H9 (cell line): ENCODE data around the gene EPC1. TPM values are rescaled to one million over a fixed set of nuclear protein-coding genes. Genes with fewer than 3 reads are reported as not detected.

Experiments used
- DNase-seq: peaks from one replicate; pipeline ENCODE4 v3.0.0-alpha.2; 2017
- H2AFZ ChIP-seq: one replicate; pipeline ENCODE4 v1.6.1; 2013; ENCODE audit warnings: mild to moderate bottlenecking, low read length, control low read depth, moderate library complexity
- H2AK5ac ChIP-seq: 2 replicates; pipeline ENCODE4 v1.6.1; 2013; ENCODE audit warnings: low read length, control low read depth, mixed read lengths; ENCODE audit not compliant: insufficient read length
- H2BK120ac ChIP-seq: one replicate; pipeline ENCODE4 v1.6.1; 2013; ENCODE audit warnings: low read depth, mild to moderate bottlenecking, low read length, control low read depth, inconsistent platforms; ENCODE audit not compliant: poor library complexity, severe bottlenecking
- H2BK12ac ChIP-seq: 2 replicates; pipeline ENCODE4 v1.6.1; 2013; ENCODE audit warnings: low read length, control low read depth, mixed read lengths, low read depth; ENCODE audit not compliant: insufficient read length
- H2BK15ac ChIP-seq: 2 replicates; pipeline ENCODE4 v1.6.1; 2013; ENCODE audit warnings: low read depth, low read length, control low read depth
- H2BK20ac ChIP-seq: one replicate; pipeline ENCODE4 v1.6.1; 2013; ENCODE audit warnings: low read depth, mild to moderate bottlenecking, low read length, control low read depth, inconsistent platforms; ENCODE audit not compliant: poor library complexity, severe bottlenecking
- H2BK5ac ChIP-seq: 2 replicates; pipeline ENCODE4 v1.6.1; 2013; ENCODE audit warnings: low read length, control low read depth, mixed read lengths; ENCODE audit not compliant: insufficient read length
- H3K14ac ChIP-seq: 2 replicates; pipeline ENCODE4 v1.6.1; 2013; ENCODE audit warnings: low read length, control low read depth; ENCODE audit not compliant: insufficient read depth
- H3K18ac ChIP-seq: 2 replicates; pipeline ENCODE4 v1.6.1; 2013; ENCODE audit warnings: low read depth, mild to moderate bottlenecking, mixed read lengths, low read length, control low read depth; ENCODE audit not compliant: insufficient read length
- H3K23ac ChIP-seq: 2 replicates; pipeline ENCODE4 v1.6.1; 2013; ENCODE audit warnings: low read length, control low read depth, mixed read lengths, low read depth; ENCODE audit not compliant: insufficient read length
- H3K23me2 ChIP-seq: 2 replicates; pipeline ENCODE4 v1.6.1; 2013; ENCODE audit warnings: low read depth, mild to moderate bottlenecking, mixed read lengths, low read length, control low read depth; ENCODE audit not compliant: insufficient read length, poor library complexity, severe bottlenecking
- H3K27ac ChIP-seq: 2 replicates; pipeline ENCODE4 v1.5.1; 2013; ENCODE audit warnings: low read length, control low read depth, mixed read lengths, low read depth; ENCODE audit not compliant: insufficient read length
- H3K27me3 ChIP-seq: 2 replicates; pipeline ENCODE4 v1.6.1; 2013; ENCODE audit warnings: low read length, control low read depth, inconsistent platforms; ENCODE audit not compliant: insufficient read depth
- H3K4ac ChIP-seq: 2 replicates; pipeline ENCODE4 v1.6.1; 2013; ENCODE audit warnings: low read depth, mild to moderate bottlenecking, control low read depth, inconsistent platforms, low read length, moderate library complexity
- H3K4me1 ChIP-seq: 2 replicates; pipeline ENCODE4 v1.6.1; 2013; ENCODE audit warnings: low read length, control low read depth, inconsistent platforms; ENCODE audit not compliant: insufficient read depth
- H3K4me2 ChIP-seq: 2 replicates; pipeline ENCODE4 v1.6.1; 2013; ENCODE audit warnings: low read length, control low read depth, mixed read lengths; ENCODE audit not compliant: insufficient read length, insufficient read depth
- H3K56ac ChIP-seq: 2 replicates; pipeline ENCODE4 v1.6.1; 2013; ENCODE audit warnings: low read depth, mild to moderate bottlenecking, mixed read lengths, low read length, control low read depth; ENCODE audit not compliant: insufficient read length
- H3K79me1 ChIP-seq: 2 replicates; pipeline ENCODE4 v1.6.1; 2013; ENCODE audit warnings: low read depth, mild to moderate bottlenecking, moderate library complexity, low read length, control low read depth, inconsistent platforms; ENCODE audit not compliant: insufficient read depth, poor library complexity, severe bottlenecking
- H3K79me2 ChIP-seq: 2 replicates; pipeline ENCODE4 v1.6.1; 2013; ENCODE audit warnings: low read length, control low read depth, inconsistent platforms; ENCODE audit not compliant: insufficient read depth
- H3K9ac ChIP-seq: 2 replicates; pipeline ENCODE4 v1.6.1; 2013; ENCODE audit warnings: low read length, control low read depth, mixed read lengths; ENCODE audit not compliant: insufficient read length; ENCODE audit errors: extremely low read depth
- H3K9me3 ChIP-seq: one replicate; pipeline ENCODE4 v1.6.1; 2013; ENCODE audit warnings: low read depth, low read length, inconsistent platforms; ENCODE audit not compliant: control insufficient read depth
- H3T11ph ChIP-seq: one replicate; pipeline ENCODE4 v1.6.1; 2013; ENCODE audit warnings: mild to moderate bottlenecking, low read length, control low read depth, inconsistent platforms
- H4K20me1 ChIP-seq: one replicate; pipeline ENCODE4 v1.6.1; 2013; ENCODE audit not compliant: control insufficient read depth, insufficient read length, insufficient read depth
- H4K5ac ChIP-seq: 2 replicates; pipeline ENCODE4 v1.6.1; 2013; ENCODE audit warnings: low read depth, mild to moderate bottlenecking, mixed read lengths, low read length, control low read depth; ENCODE audit not compliant: insufficient read length
- H4K8ac ChIP-seq: replicated peaks from 2 replicates; pipeline ENCODE4 v1.6.1; 2013; ENCODE audit warnings: low read length, control low read depth, mixed read lengths, low read depth; ENCODE audit not compliant: insufficient read length
- H4K91ac ChIP-seq: 2 replicates; pipeline ENCODE4 v1.6.1; 2013; ENCODE audit warnings: low read depth, mild to moderate bottlenecking, moderate library complexity, mixed read lengths, low read length, control low read depth; ENCODE audit not compliant: insufficient read length
- H3K27ac Mint-ChIP-seq, 3 experiments: 2 replicates in 2 of 3; 3 replicates in 1 of 3; pipeline ENCODE4 v1.8.0; 2020 to 2021; ENCODE audit warnings: mixed read lengths in 3 of 3, mild to moderate bottlenecking in 1 of 3, moderate library complexity in 1 of 3
- H3K27me3 Mint-ChIP-seq: 2 replicates; pipeline ENCODE4 v1.8.0; 2021; ENCODE audit warnings: low read depth, mild to moderate bottlenecking, moderate library complexity, mixed read lengths
- H3K36me3 Mint-ChIP-seq, 3 experiments: 2 replicates in 2 of 3; 3 replicates in 1 of 3; pipeline ENCODE4 v1.8.0; 2020 to 2021; ENCODE audit warnings: low read depth in 3 of 3, mixed read lengths in 3 of 3; ENCODE audit not compliant: insufficient read depth in 1 of 3
- H3K4me1 Mint-ChIP-seq, 2 experiments: 2 replicates each; pipeline ENCODE4 v1.8.0; 2020; ENCODE audit warnings: mixed read lengths in 2 of 2
- H3K4me3 Mint-ChIP-seq, 2 experiments: 2 replicates in 1 of 2; 3 replicates in 1 of 2; pipeline ENCODE4 v1.8.0; 2020 to 2021; ENCODE audit warnings: mild to moderate bottlenecking in 2 of 2, mixed read lengths in 2 of 2, moderate library complexity in 1 of 2
- H3K9me3 Mint-ChIP-seq, 2 experiments: 2 replicates in 1 of 2; 3 replicates in 1 of 2; pipeline ENCODE4 v1.8.0; 2020; ENCODE audit warnings: mild to moderate bottlenecking in 2 of 2, mixed read lengths in 2 of 2, moderate library complexity in 1 of 2
- CTCF ChIP-seq: fragments of 200-600 bp; sonication (generic); conservative IDR thresholded peaks from 3 replicates; pipeline ENCODE4 v1.8.0; 2021; ENCODE audit warnings: antibody characterized with exemption, mild to moderate bottlenecking
- WGBS: extraction: QIAGEN DNeasy Blood & Tissue Kit; methylation state at CpG from one replicate; pipeline ENCODE4 v1.1.7; 2013; ENCODE audit warnings: missing lambda C conversion rate, low lambda C conversion rate, mixed read lengths; ENCODE audit not compliant: insufficient read length; ENCODE audit errors: extremely low coverage; 5-methylcytosine and 5-hydroxymethylcytosine counted together
- total RNA-seq: library from RNA; stranded (reverse); gene quantifications from 2 replicates; pipeline ENCODE4 v1.2.1, GENCODE V29; 2021

The EPC1 gene
- total RNA-seq, 1 experiment from 2014 or later = 32.5 TPM

GRCh38 chr10:32266566-32266965 is 80.4 kb downstream of the EPC1 start:
- Histone ChIP-seq H3K27ac (no peak overlapping the region), H3K9me3 (no peaks in the 10 kb centered on the region), H2BK120ac (no peak overlapping the region), H3K56ac (no peak overlapping the region), H3K27me3 (peaks cover 4% of the 10 kb centered on the region; the same call in 1 of the 2 replicates), H2BK12ac (no peak overlapping the region), H3K79me1 (no peaks in the 10 kb centered on the region), H3K4ac (no peak overlapping the region), H3K79me2 (no peaks in the 10 kb centered on the region), H3K4me2 (peak overlapping the region; percentile 24), H2BK20ac (no peak overlapping the region), H4K91ac (no peak overlapping the region), H2AFZ (no peak overlapping the region), H3K9ac (no peak overlapping the region), H3K23me2 (no peaks in the 10 kb centered on the region), H3K23ac (no peak overlapping the region), H2BK15ac (no peak overlapping the region), H4K8ac (no peak overlapping the region), H3K14ac (no peak overlapping the region), H2AK5ac (no peak overlapping the region), H3T11ph (no peak overlapping the region), H2BK5ac (no peak overlapping the region), H3K4me1 (no peaks in the 10 kb centered on the region; the same call in 1 of the 2 replicates), H4K20me1 (no peaks in the 10 kb centered on the region), H3K18ac (no peak overlapping the region), H4K5ac (no peak overlapping the region)
- Mint-ChIP-seq H3K4me1 (peaks cover 49 to 57% of the 10 kb centered on the region in 2 experiments), H3K27me3 (no peaks in the 10 kb centered on the region), H3K36me3 (peaks cover 11 to 42% (median 30%) of the 10 kb centered on the region in 3 experiments; a peak in 6 of 7 replicates), H3K27ac (peak overlapping the region; percentile 86 to 99 (median 91); a peak in 6 of 7 replicates), H3K9me3 (no peaks in the 10 kb centered on the region), H3K4me3 (peak overlapping the region in 1 of 2 experiments; percentile 68; a peak in 2 of 5 replicates)
- no peak for DNase-seq
- WGBS = no CpG with 5 or more reads among the region's 2 CpGs
- TF ChIP-seq CTCF = no peak
